ENCODE data around the gene BTRC. TPM values are rescaled to one million over a fixed set of nuclear protein-coding genes. Genes with fewer than 3 reads are reported as not detected.

The BTRC gene
- total RNA-seq, 4 donors from 2014 or later, result 12.6 to 26.5 (median 20.7) TPM

DNA sequence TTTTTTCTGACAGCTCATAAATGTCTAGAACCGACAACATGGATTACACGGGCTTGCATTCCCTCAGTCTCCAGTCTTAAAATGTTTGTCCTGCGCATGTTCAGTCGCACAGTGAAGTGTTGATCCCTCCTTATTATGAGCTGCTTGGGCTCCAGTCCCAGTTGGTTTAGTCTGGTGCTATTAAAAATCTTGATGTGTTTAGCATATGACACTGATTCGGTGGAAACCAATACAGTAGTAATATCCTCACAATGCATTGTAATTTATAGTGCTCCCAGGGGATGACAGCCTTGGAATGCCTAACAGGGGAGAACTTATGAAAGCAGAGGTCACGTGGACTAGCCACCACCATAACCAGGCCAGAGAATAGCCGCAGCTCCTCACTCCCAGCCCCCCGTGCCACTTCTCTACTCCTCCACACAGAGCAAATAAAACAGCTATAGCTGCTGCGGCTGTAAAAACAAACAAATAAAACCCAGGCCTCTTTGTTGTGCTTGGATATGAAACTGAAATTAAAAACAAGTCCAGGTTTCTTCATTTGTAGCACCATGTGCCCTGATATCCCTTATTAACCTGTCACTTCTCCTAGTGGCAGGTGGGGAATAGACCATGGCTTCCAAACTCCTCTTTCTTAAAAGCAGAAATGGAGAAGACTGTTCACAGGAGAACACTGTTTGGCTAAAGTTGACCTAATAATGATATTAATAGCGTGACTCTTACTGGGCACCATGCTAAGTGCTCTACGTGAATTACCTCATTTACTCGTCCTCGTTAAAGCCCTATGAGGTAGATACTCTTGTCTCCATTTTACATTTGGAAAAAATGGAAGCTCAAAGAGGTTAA is 241.8 kb downstream of the BTRC start:
- H3K4me1 ChIP-seq, result no peaks in the 10 kb centered on the region
- H3K4me3 ChIP-seq, result no peak overlapping the region
- DNase-seq, result no peak
- no peaks in the 10 kb centered on the region for H3K36me3 ChIP-seq
- intact Hi-C loops (cut with DNase I; ENCODE audit: low total_unique reads), result no loop called here
- H3K27me3 ChIP-seq, result no peaks in the 10 kb centered on the region
- H3K27ac ChIP-seq, result peak overlapping the region in 1 of 2 donors; percentile 50
- H3K9me3 ChIP-seq, result no peaks in the 10 kb centered on the region
- no peak for TF ChIP-seq POLR2A (IDR thresholded peaks at IDR 0.05)
- TF ChIP-seq, protein P1, sequence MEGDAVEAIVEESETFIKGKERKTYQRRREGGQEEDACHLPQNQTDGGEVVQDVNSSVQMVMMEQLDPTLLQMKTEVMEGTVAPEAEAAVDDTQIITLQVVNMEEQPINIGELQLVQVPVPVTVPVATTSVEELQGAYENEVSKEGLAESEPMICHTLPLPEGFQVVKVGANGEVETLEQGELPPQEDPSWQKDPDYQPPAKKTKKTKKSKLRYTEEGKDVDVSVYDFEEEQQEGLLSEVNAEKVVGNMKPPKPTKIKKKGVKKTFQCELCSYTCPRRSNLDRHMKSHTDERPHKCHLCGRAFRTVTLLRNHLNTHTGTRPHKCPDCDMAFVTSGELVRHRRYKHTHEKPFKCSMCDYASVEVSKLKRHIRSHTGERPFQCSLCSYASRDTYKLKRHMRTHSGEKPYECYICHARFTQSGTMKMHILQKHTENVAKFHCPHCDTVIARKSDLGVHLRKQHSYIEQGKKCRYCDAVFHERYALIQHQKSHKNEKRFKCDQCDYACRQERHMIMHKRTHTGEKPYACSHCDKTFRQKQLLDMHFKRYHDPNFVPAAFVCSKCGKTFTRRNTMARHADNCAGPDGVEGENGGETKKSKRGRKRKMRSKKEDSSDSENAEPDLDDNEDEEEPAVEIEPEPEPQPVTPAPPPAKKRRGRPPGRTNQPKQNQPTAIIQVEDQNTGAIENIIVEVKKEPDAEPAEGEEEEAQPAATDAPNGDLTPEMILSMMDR (IDR thresholded peaks at IDR 0.05), result no peak

GRCh38 chr10:101597091-101597900 is 243.3 kb downstream of the BTRC start:
- no peaks in the 10 kb centered on the region for H3K9me3 ChIP-seq
- H3K27ac ChIP-seq, result no peak overlapping the region
- DNase-seq, result no peak
- no peaks in the 10 kb centered on the region for H3K27me3 ChIP-seq
- no peaks in the 10 kb centered on the region for H3K4me1 ChIP-seq
- intact Hi-C loops (cut with DNase I; ENCODE audit: low total_unique reads), result no loop called here
- H3K4me3 ChIP-seq, result no peak overlapping the region
- TF ChIP-seq POLR2A (IDR thresholded peaks at IDR 0.05), result no peak
- TF ChIP-seq, protein P1 (IDR thresholded peaks at IDR 0.05), result no peak
- H3K36me3 ChIP-seq, result no peaks in the 10 kb centered on the region

DNA sequence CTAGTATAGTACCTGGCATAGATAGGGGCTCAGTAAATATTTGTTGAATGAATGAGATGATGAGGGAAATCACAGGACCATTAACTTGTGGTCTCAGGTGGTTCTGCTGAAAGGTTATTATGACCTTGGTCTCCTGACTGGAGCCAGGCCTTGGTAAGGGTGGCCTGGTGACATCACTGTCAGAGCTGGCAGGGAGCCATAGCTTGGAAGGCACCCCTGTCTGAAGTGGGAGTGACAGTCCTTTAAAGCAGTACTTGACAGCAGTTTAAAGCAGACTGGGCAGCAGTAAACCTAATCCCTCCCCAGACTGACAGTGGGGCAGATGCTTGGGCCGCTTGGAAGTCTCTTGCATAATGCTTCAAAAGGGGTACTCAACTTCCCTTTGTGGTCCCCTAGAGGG is 247.6 kb downstream of the BTRC start:
- H3K4me1 ChIP-seq, result no peaks in the 10 kb centered on the region
- intact Hi-C loops (cut with DNase I; ENCODE audit: low total_unique reads), result loop anchor here (10.0 kb wide), 1 partner anchor 173 kb away; the partner anchor contains the start of gene FGF8
- H3K36me3 ChIP-seq, result no peaks in the 10 kb centered on the region
- no peaks in the 10 kb centered on the region for H3K27me3 ChIP-seq
- H3K4me3 ChIP-seq, result no peak overlapping the region
- DNase-seq, result no peak
- TF ChIP-seq, protein P1 (IDR thresholded peaks at IDR 0.05), result no peak
- no peak for TF ChIP-seq POLR2A (IDR thresholded peaks at IDR 0.05)
- H3K9me3 ChIP-seq, result no peaks in the 10 kb centered on the region
- no peak overlapping the region for H3K27ac ChIP-seq

DNA sequence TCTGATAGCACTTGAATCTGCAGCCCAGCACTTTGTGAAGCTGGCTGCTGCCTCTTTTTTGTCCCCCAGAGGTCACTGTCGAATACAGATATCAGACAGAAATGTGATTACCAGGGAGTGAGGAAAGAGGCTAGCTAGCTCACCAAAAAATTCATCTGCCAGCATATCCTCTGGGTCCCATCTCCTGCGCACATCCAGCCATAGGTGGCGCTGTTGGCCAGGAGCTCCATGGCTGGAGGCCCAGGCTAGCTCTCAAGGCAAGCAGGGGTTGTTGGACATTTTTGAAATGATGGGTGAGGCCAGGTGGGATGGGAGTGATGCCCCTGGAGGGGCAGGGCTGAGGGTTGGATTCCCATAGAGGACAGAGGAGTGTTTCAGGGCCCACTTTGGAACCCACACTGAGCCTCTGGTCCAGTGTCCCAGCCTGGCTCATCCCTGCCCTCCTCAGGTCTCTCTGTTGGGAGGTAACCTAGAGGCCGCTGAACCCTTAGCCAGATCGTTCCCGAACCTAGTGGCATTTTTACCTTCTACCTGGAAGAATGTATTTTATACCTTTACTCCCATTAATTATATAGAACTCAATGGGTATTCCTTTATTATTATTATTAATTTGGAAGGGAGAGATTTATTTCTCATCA is 248.9 kb downstream of the BTRC start:
- no peaks in the 10 kb centered on the region for H3K36me3 ChIP-seq
- no peaks in the 10 kb centered on the region for H3K4me1 ChIP-seq
- no peak overlapping the region for H3K4me3 ChIP-seq
- TF ChIP-seq, protein P1 (IDR thresholded peaks at IDR 0.05), result peak; percentile 51 to 74 (median 65)
- TF ChIP-seq POLR2A (IDR thresholded peaks at IDR 0.05), result no peak
- no peak overlapping the region for H3K27ac ChIP-seq
- H3K27me3 ChIP-seq, result no peaks in the 10 kb centered on the region
- intact Hi-C loops (cut with DNase I; ENCODE audit: low total_unique reads), result loop anchor here (10.0 kb wide), 1 partner anchor 172 kb away; the partner anchor contains the start of gene FGF8
- H3K9me3 ChIP-seq, result no peaks in the 10 kb centered on the region
- peak; percentile 50 to 67 for DNase-seq

Small RNA genes within 50 kb of the gene (microRNA-seq; reads per million reads assigned to microRNA genes)
- gene MIR3158-1 (ENCODE audit: borderline microRNAs expressed, borderline replicate concordance), result not detected
- gene MIR3158-2 (ENCODE audit: borderline microRNAs expressed, borderline replicate concordance), result not detected

Small RNA genes within 50 kb of the gene (small RNA-seq; reads per million reads assigned to genes)
- gene MIR3158-1 (not detected), gene RNU2-43P (not detected), gene RNU2-59P (not detected)

Other genes with a start within 250 kb of the BTRC start
- gene TLX1, start 222.9 kb upstream of the BTRC start, total RNA-seq, result not detected
- not detected for gene LBX1, start 124.7 kb upstream of the BTRC start, total RNA-seq
- gene POLL, start 234.1 kb downstream of the BTRC start, total RNA-seq, result 10 to 100 TPM; 11.8 to 31.6 (median 17.6) TPM
- gene DPCD, start 234.2 kb downstream of the BTRC start, total RNA-seq, result 10 to 100 TPM in 3 of 4 donors, 1 to 10 TPM in 1; 5.1 to 35.6 (median 21.7) TPM